ENCODE data around the gene ACTG1. TPM values are rescaled to one million over a fixed set of nuclear protein-coding genes. Genes with fewer than 3 reads are reported as not detected.

ACTG1 gene
- total and polyA plus RNA-seq, 9 of the 15 experiments (the other 6 are each of a cell fraction or from before 2014, with no cell fraction given) = 224 to 1,775 (median 568) TPM

- TF ChIP-seq KDM5B (IDR thresholded peaks at IDR 0.05; ENCODE audit: insufficient replicate concordance, low read depth, low read length) = peak; percentile 94
- TF ChIP-seq POLR2AphosphoS5 (IDR thresholded peaks at IDR 0.05; ENCODE audit: control insufficient read depth, insufficient read depth, low read depth, low read length) = peak; percentile 63; the same call in 1 of the 2 replicates
- TF ChIP-seq HDAC1 (IDR thresholded peaks at IDR 0.05) = peak in 1 of 2 experiments; percentile 87; a peak in 2 of 4 replicates
- TF ChIP-seq E2F3 (CRISPR knock-in tag; IDR thresholded peaks at IDR 0.05) = no peak
- peak; percentile 83 for TF ChIP-seq ARID4B (CRISPR knock-in tag; IDR thresholded peaks at IDR 0.05)
- peak; percentile 47; the same call in 1 of the 2 replicates for TF ChIP-seq E2F1 (CRISPR knock-in tag; IDR thresholded peaks at IDR 0.05)
- TF ChIP-seq ATF7 (IDR thresholded peaks at IDR 0.05) = 0 out of 2 replicates have a peak, but pooled peaks have one; percentile 6
- TF ChIP-seq POLR2G (IDR thresholded peaks at IDR 0.05; ENCODE audit: low read depth, low read length) = peak; percentile 97
- TF ChIP-seq XRCC4 (IDR thresholded peaks at IDR 0.05; ENCODE audit: extremely low read depth, insufficient read depth, insufficient read length) = no peak
- 0 out of 2 replicates have a peak, but pooled peaks have one; percentile 75 for TF ChIP-seq SP1 (CRISPR knock-in tag; IDR thresholded peaks at IDR 0.05)
- peak; percentile 52; the same call in 1 of the 2 replicates for TF ChIP-seq SIN3B (IDR thresholded peaks at IDR 0.05; ENCODE audit: low read depth)
- TF ChIP-seq HDGF (IDR thresholded peaks at IDR 0.05) = no peak
- TF ChIP-seq E4F1 (CRISPR knock-in tag; IDR thresholded peaks at IDR 0.05; ENCODE audit: borderline replicate concordance) = peak; percentile 99
- TF ChIP-seq POLR2A (conservative IDR thresholded peaks at IDR 0.05) = 0 out of 2 replicates have a peak, but pooled peaks have one; percentile 21
- peak; percentile 89 for TF ChIP-seq TAF1 (IDR thresholded peaks at IDR 0.05; ENCODE audit: control insufficient read depth, extremely low read depth, insufficient read depth, low read length, severe bottlenecking)
- TF ChIP-seq ZNF764 (CRISPR knock-in tag; IDR thresholded peaks at IDR 0.05; ENCODE audit: low read depth) = no peak
- no peak; the same call in 1 of the 2 replicates for TF ChIP-seq KDM2B (CRISPR knock-in tag; IDR thresholded peaks at IDR 0.05)
These were observed 39.8 kb upstream of the ACTG1 start, which contains the start of gene FAAP100 (continued) for GRCh38 chr17:81552244-81553017.

Measured in K562 (cell line).